GM12891 (cell line): ENCODE results near the gene TMPRSS11A.

Experiments
- DNase-seq: peaks from one replicate; pipeline ENCODE4 v3.0.0; 2011; ENCODE audit warnings: low spot score; ENCODE audit not compliant: insufficient read length
- FAIRE-seq: peaks from 2 replicates; lab custom pipeline; 2011; peaks lifted over from hg19 to GRCh38; lab: Jason Lieb, UNC
- PAX5 ChIP-seq: IDR thresholded peaks from 2 replicates; pipeline ENCODE4 v1.6.1; 2011; ENCODE audit warnings: low read length, moderate library complexity, mild to moderate bottlenecking; ENCODE audit not compliant: insufficient read depth, severe bottlenecking
- POLR2A ChIP-seq: IDR thresholded peaks from 2 replicates; pipeline ENCODE4 v1.6.1; 2011; ENCODE audit warnings: low read depth, low read length, control low read depth
- POLR2AphosphoS5 ChIP-seq: IDR thresholded peaks from 2 replicates; pipeline ENCODE4 v1.6.1; 2011; ENCODE audit warnings: low read depth, low read length, control low read depth
- POU2F2 ChIP-seq: IDR thresholded peaks from 2 replicates; pipeline ENCODE4 v1.6.1; 2011; ENCODE audit warnings: low read depth, mild to moderate bottlenecking, control low read depth, low read length, moderate library complexity
- SPI1 ChIP-seq: IDR thresholded peaks from 2 replicates; pipeline ENCODE4 v1.6.1; 2011; ENCODE audit warnings: low read depth, low read length, control low read depth
- TAF1 ChIP-seq: IDR thresholded peaks from 2 replicates; pipeline ENCODE4 v1.6.1; 2011; ENCODE audit warnings: low read depth, low read length, control low read depth

The TMPRSS11A gene

GRCh38 chr4:67939195-67939594, 24.1 kb downstream of the TMPRSS11A start:
- FAIRE-seq (no peak), DNase-seq (no peak)
- no peak for TF ChIP-seq POLR2A
- no peak for TF ChIP-seq SPI1

- no peak for TF ChIP-seq POU2F2
- TF ChIP-seq SPI1, result peak; percentile 52; the same call in 1 of the 2 replicates
- FAIRE-seq (no peak), DNase-seq (no peak)
These were observed 27.4 kb downstream of the TMPRSS11A start for GRCh38 chr4:67935888-67936287.

GRCh38 chr4:67934628-67935027, 28.7 kb downstream of the TMPRSS11A start:
- TF ChIP-seq POLR2AphosphoS5 (no peak), TAF1 (no peak), POU2F2 (no peak), SPI1 (no peak), PAX5 (no peak), POLR2A (no peak)
- no peak for FAIRE-seq
- DNase-seq, result no peak

GRCh38 chr4:67933755-67934154, 29.5 kb downstream of the TMPRSS11A start:
- DNase-seq (no peak), FAIRE-seq (no peak)
- TF ChIP-seq POLR2A (no peak), POU2F2 (no peak), SPI1 (no peak), PAX5 (no peak), POLR2AphosphoS5 (no peak), TAF1 (no peak)

GRCh38 chr4:67933038-67933437, 30.3 kb downstream of the TMPRSS11A start:
- FAIRE-seq, result no peak
- no peak for DNase-seq
- no peak for TF ChIP-seq POLR2A
- TF ChIP-seq SPI1, result no peak

GRCh38 chr4:67931256-67931655, 32.0 kb downstream of the TMPRSS11A start:
- DNase-seq (no peak), FAIRE-seq (no peak)
- TF ChIP-seq POLR2A (no peak), POU2F2 (no peak), POLR2AphosphoS5 (no peak), TAF1 (no peak), SPI1 (no peak), PAX5 (no peak)

- FAIRE-seq (no peak), DNase-seq (no peak)
- TF ChIP-seq POLR2AphosphoS5 (no peak), POLR2A (no peak), SPI1 (no peak), POU2F2 (no peak), TAF1 (no peak), PAX5 (no peak)
These were observed 33.9 kb downstream of the TMPRSS11A start for GRCh38 chr4:67929426-67929825.

- DNase-seq, result no peak
- FAIRE-seq, result no peak
- TF ChIP-seq SPI1 (no peak), POLR2A (no peak), PAX5 (no peak), POU2F2 (no peak), POLR2AphosphoS5 (no peak), TAF1 (no peak)
These were observed 34.7 kb downstream of the TMPRSS11A start for GRCh38 chr4:67928546-67928945.

- DNase-seq, result no peak
- TF ChIP-seq SPI1 (no peak), PAX5 (no peak), TAF1 (no peak), POU2F2 (no peak), POLR2A (no peak), POLR2AphosphoS5 (no peak)
- FAIRE-seq, result no peak
These were observed 36.0 kb downstream of the TMPRSS11A start for GRCh38 chr4:67927251-67927650.

- no peak for TF ChIP-seq POLR2A
- no peak for TF ChIP-seq PAX5
- TF ChIP-seq POU2F2, result no peak
- TF ChIP-seq SPI1, result no peak
- TF ChIP-seq POLR2AphosphoS5, result no peak
- TF ChIP-seq TAF1, result no peak
- FAIRE-seq (no peak), DNase-seq (no peak)
These were observed 36.8 kb downstream of the TMPRSS11A start for GRCh38 chr4:67926485-67926884.

- no peak for DNase-seq
- TF ChIP-seq PAX5 (no peak), TAF1 (no peak), POLR2AphosphoS5 (no peak), POU2F2 (no peak), SPI1 (no peak), POLR2A (no peak)
- FAIRE-seq, result no peak
These were observed 40.6 kb downstream of the TMPRSS11A start for GRCh38 chr4:67922697-67923096.

- DNase-seq (no peak), FAIRE-seq (no peak)
- TF ChIP-seq POLR2AphosphoS5 (no peak), TAF1 (no peak), POU2F2 (no peak), PAX5 (no peak), POLR2A (no peak), SPI1 (no peak)
These were observed 44.9 kb downstream of the TMPRSS11A start for GRCh38 chr4:67918428-67918827.
